Stimulated activated CD8-positive, alpha-beta memory T cell treated with anti-CD3 and anti-CD28 coated beads, Interleukin-4, amount 100 ng/mL, for 48 hours (primary cell): ENCODE measurements around the gene ZNF763.
"Not testable (repeated sequence)": the region's sequence is repeated elsewhere in the genome, so short reads cannot be mapped to it uniquely, and the experiment has no call there.

Experiments used
- DNase-seq: peaks from one replicate; pipeline ENCODE4 v3.0.0-alpha.2; 2020

The ZNF763 gene

GRCh38 chr19:11973019-11973810 is 8.4 kb downstream of the ZNF763 start:
- no peak for DNase-seq

DNA sequence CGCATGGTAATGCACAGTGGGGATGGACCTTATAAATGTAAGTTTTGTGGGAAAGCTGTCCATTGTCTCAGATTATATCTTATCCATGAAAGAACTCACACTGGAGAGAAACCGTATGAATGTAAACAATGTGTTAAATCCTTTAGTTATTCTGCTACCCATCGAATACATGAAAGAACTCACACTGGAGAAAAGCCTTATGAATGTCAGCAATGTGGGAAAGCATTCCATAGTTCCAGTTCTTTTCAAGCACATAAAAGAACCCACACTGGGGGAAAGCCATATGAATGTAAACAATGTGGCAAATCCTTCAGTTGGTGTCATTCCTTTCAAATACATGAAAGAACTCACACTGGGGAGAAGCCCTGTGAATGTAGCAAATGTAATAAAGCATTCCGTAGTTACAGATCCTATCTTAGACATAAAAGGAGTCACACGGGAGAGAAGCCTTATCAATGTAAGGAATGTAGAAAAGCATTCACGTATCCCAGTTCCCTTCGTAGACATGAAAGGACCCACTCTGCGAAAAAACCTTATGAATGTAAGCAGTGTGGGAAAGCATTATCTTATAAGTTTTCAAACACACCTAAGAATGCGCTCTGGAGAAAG is 13.8 kb downstream of the ZNF763 start:
- no peak for DNase-seq

DNA sequence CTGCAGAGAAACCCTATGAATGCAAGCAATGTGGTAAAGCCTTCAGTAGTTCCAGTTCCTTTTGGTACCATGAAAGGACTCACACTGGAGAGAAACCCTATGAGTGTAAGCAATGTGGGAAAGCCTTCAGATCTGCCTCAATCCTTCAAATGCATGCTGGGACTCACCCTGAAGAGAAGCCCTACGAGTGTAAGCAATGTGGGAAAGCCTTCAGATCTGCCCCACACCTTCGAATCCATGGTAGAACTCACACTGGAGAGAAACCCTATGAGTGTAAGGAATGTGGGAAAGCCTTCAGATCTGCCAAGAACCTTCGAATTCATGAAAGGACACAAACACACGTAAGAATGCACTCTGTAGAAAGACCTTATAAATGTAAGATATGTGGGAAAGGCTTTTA is 14.7 kb downstream of the ZNF763 start:
- no peak for DNase-seq

GRCh38 chr19:11982526-11982925 is 17.7 kb downstream of the ZNF763 start:
- DNase-seq, result no peak

- peak; percentile 44 for DNase-seq
Measured at GRCh38 chr19:11984986-11985385, 20.1 kb downstream of the ZNF763 start.

GRCh38 chr19:11986754-11987153 is 21.9 kb downstream of the ZNF763 start:
- no peak for DNase-seq

DNA sequence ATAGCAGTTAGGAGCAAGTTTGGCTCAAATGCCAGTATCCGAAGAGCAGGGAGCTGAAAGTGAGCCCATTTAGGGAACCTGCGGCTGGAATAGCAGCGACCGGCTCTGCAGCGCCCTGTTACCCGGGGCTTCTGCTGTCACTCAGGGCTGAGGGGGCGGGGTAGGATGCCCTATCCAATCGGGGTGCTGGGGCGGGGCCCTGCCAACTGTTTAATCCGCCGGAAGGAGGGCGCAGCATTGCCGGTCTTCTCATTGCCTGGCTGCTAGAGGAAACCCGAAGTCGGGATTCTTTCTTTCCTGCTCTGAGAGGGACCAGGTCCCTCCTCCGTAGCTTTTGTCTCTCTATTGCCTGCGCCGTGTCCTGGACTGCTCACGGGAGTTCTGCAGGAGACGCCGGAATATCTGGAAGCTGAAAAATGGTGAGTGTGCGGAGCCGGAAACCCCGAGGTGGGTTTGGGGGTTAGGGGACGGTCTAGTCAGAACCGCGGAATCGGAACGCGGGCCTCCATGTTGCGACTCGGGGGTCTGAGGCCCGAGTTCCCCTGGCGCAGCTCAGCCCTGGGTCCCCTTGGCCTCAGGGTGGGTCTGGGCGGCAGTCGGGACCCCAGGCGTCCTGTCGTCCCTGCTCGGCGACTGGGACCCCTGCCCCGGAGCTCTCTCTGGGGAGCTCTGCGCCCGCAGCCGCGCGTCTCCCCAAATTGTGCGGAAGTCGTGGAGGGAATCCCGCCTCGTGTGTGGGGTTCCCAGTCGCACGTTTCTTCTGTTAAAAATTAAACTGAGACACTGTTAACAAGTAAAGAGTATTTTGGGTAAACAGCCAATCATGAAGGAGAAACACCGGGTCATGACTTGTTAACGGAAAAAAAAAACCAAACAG is 22.8 kb downstream of the ZNF763 start:
- peak; percentile 95 for DNase-seq

GRCh38 chr19:11989112-11989456 is 24.2 kb downstream of the ZNF763 start:
- DNase-seq, result no peak

- not testable (repeated sequence) for DNase-seq
Measured at GRCh38 chr19:11991921-11992320, 27.1 kb downstream of the ZNF763 start.

DNA sequence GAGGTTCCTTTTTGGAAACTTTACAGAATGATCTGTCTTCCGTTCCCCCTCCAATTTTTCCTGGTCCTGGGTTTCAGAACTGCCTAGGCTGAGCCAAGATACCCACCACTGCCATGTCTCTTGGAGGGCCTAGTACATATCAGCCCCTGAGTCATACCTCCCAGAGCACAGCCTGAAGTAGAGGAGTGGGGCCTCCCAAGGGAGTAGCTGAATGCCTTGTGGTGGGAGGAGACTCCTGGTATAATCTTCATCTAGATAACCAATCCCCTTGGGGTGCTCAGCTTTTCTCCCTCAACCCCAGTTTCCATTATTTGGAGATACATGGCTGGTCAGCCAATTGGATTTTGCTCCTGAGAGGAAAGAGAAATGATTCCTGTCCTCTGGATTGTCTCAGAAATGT is 30.3 kb downstream of the ZNF763 start:
- DNase-seq, result no peak

DNA sequence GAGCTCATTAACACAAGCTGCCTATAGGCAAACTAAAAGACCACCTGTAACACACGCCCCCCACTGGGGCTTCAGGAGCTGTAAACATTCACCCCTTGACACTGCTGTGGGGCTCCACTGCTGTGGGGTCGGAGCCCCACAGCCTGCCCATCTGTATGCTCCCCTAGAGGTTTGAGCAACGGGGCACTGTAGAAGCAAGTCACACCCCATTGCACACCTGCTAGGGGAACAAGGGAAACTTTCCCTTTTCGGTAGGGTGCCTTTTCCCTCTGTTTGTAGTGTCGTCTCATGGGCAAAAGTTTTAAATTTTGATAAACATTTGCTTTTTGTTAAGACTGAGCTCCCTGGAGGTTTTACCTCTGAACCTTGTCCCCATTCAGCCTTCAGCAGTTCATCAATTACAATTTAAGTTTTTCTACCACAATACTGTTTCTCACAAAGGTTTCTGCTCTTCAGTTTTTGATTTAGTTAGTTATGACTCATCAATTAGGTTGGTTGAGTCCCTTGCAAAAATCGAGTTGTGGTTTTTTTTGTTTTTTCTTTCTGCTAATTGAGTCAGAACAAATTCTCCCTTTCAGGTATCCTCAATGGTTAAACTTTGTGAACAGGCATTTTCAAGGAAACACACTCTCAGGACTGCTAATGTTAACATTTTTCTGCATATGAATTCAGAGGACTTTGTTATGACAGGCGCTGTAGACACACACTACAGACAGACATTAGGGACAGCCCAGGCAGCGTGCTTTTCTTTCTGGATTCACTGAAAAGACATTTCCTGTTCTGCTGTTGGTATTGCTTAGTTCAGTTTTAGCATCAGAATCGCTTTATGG is 35.5 kb downstream of the ZNF763 start:
- DNase-seq, result no peak

GRCh38 chr19:12015015-12015752 is 50.3 kb downstream of the ZNF763 start:
- DNase-seq, result no peak

GRCh38 chr19:12015753-12016116 is 50.9 kb downstream of the ZNF763 start:
- no peak for DNase-seq
